Activated naive CD4-positive, alpha-beta T cell treated with anti-CD3 and anti-CD28 coated beads, Interleukin-2, amount 50 U/mL, for 72 hours (primary cell): ENCODE data around the gene ZFP90. TPM values are rescaled to one million over a fixed set of nuclear protein-coding genes. Genes with fewer than 3 reads are reported as not detected.
"Not testable (repeated sequence)": the region's sequence is repeated elsewhere in the genome, so short reads cannot be mapped to it uniquely, and the experiment has no call there.

ENCODE experiments used
- ATAC-seq, 2 donors: fragments of 150-1000 bp; cut with Tn5 transposase; 2 replicates each; pipeline ENCODE4 v1.10.0; 2021; ENCODE audit warnings: mild to moderate bottlenecking in 2 of 2, moderate library complexity in 2 of 2
- DNase-seq, 2 donors: peaks; one replicate each; pipeline ENCODE4 v3.0.0; 2021 to 2022; ENCODE audit warnings: low spot score in 2 of 2
- H3K27ac Mint-ChIP-seq, 2 donors: one replicate each; pipeline ENCODE4 v1.8.0; 2022; ENCODE audit warnings: mild to moderate bottlenecking in 2 of 2, mixed read lengths in 2 of 2
- H3K36me3 Mint-ChIP-seq, 2 donors: one replicate each; pipeline ENCODE4 v1.8.0; 2022; ENCODE audit warnings: mixed read lengths in 2 of 2
- H3K9me3 Mint-ChIP-seq, 2 donors: one replicate each; pipeline ENCODE4 v1.8.0; 2022; ENCODE audit warnings: mixed read lengths in 2 of 2
- total RNA-seq, 2 donors: library from RNA; stranded (reverse); gene quantifications; one replicate each; pipeline ENCODE4 v1.2.3, GENCODE V29; 2022

ZFP90 gene
- 10 to 100 TPM; 29.7 to 37.7 TPM for total RNA-seq

DNA sequence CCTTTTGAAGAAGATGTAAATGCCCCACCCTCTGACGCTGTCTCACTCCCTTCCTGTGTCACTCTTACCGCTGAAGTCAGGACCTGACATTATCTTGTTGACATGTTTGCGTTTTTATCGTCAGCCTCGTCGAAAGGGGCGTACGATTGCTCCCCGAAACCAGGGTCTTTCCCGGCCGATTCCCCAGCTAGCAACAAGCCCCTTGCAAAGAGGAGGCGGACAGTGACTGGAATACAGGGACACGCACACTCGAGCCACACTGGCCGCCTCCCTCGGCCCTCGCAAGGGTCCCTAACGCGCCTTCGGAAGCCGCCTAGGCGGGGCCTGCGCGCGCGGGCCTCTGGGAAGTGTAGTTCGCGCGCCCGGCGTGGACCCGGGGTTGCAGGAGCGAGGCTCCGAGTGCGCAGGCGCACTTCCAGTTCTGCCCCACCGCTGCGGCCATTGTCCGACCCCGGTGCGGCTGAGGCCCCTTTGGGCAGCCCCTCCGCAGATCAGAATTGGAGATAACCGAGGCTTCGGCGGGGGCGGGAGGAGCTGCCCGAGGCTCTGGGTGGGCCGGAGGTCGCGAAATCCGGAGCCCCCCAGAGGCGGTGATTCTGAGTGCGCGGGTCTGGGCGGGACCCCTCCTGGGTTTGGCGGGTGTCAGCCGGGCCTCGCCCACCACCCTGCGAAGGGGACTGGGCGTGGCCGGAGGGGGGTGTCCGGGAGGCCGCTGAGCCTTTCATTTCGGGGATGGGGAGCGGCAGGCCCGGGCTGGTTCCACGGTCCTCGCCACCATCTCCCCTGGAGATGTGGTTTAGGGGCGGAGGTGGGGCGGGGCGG is at the start of gene ZFP90:
Gene ZFP90, plus strand, starts transcription at position 412 of the 822 bp plus-strand sequence. CDS start 502 bp downstream, outside the sequence.
- H3K27ac Mint-ChIP-seq, result peak within 1 kb of the TSS; percentile 90 to 98
- H3K9me3 Mint-ChIP-seq, result peaks cover 0 to 16% of the 10 kb centered on the region in 2 donors
- DNase-seq (peak; percentile 87 to 90), ATAC-seq (peak; percentile 96)
- peaks cover 30 to 42% of the 10 kb centered on the region in 2 donors for H3K36me3 Mint-ChIP-seq

- Mint-ChIP-seq H3K9me3 (no peaks in the 10 kb centered on the region), H3K36me3 (no peaks in the 10 kb centered on the region), H3K27ac (peak overlapping the region in 1 of 2 donors; percentile 68)
- DNase-seq, result no peak
- ATAC-seq, result no peak
These were observed 48.7 kb upstream of the ZFP90 start for GRCh38 chr16:68490358-68490757.

DNA sequence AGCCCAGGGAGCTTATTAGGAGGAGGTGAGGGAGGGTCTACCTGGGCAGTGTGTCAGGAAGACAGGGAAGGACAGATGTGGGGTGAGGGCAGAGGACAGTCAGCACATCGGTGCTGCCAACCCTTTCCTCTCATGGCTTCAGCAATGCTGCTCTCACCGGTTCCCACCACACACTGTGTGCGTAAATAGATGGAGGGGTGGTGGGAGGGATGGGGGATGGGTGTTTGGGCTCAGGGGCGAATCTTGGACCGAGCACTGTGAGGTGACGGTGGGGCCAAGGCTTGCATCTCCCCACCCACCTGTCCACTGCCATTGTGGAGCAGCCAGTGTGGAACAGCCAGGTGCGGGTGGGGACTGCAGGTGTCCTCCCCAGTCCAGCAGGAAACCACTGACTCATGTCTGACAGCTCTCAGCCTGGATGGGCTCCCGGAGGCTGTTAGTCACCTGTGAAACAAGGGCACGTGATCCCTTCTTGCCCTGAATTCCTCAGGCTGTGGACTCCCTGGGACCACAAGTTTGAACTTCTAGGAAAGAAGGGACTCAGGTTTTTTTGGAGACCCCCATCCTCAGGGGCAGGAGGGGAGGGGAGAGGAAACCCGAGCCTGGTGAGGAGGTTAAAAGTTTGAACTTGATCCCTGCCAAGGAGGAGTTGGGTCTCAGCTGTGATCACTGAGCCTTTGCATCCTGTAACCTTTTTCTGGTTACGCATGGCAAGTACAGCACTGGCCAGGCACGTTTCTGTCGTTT is 48.1 kb upstream of the ZFP90 start:
- Mint-ChIP-seq H3K36me3 (no peaks in the 10 kb centered on the region), H3K27ac (no peak overlapping the region), H3K9me3 (no peaks in the 10 kb centered on the region)
- ATAC-seq (peak in 1 of 2 donors; percentile 67), DNase-seq (no peak)

DNA sequence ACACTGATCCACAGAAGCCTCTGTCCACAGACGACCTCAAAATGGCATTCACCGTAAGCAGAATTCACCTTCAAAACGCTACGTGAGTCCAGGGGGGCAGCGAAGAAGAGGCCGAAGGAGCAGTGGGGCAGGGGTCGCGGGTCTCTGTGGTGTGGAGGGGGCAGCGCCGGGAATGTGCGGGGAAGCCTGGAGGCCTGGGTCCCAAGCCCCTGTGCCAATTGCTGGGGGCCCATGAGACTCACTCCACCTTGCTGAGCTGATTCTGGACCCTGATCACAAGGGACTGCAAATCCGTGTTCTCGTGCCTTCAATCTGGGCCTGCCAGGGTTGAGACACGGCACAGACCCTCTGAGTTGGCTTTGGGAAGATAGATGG is 47.5 kb upstream of the ZFP90 start:
- no peak overlapping the region for H3K27ac Mint-ChIP-seq
- DNase-seq, result no peak
- H3K9me3 Mint-ChIP-seq, result no peaks in the 10 kb centered on the region
- ATAC-seq, result no peak
- H3K36me3 Mint-ChIP-seq, result no peaks in the 10 kb centered on the region

- no peak for DNase-seq
- ATAC-seq, result no peak
- H3K9me3 Mint-ChIP-seq, result no peaks in the 10 kb centered on the region
- H3K36me3 Mint-ChIP-seq, result no peaks in the 10 kb centered on the region
- H3K27ac Mint-ChIP-seq, result no peak overlapping the region
These were observed 46.9 kb upstream of the ZFP90 start for GRCh38 chr16:68492151-68492542.

DNA sequence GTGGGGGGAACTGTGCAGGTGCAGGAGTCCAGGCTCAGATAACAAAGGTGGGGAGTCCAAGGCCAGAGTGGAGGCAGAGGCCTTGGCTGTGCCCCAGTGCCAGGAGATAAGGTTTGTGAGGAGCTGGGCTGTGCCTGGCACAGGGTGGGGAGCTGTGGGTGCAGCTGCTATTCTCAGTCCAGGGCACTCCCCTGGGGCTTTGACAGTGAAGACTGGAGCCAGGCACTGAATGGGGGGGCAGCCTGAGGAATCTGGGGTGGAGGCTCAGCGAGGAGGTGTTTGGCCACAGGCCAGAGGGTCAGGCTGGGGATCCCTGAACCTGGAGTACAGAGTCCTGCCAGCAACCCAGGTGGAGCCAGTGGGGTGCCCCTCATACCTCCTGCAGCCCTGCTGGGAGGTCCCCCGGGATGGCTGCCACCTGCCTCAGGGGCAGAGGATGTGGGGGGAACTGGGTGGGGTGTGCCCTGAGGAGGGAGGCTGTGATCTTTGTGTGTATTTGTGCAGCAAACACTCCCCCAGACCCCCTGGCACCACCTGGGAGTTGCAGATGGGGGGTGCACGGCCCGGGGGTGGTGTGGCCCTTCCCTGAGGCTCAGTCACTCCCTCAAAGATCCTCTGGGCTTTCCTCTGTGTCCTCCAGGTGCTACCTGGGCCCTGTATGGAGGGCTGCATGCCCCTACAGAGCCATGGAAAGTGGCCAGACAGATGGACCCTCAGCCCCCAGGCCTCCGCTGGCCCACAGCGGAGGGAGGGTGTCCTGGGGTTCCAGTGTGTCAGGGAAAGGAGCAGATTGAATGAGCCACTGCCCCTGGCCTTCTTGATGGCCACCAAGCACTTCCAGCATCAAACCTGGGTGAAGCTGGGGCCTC is 46.3 kb upstream of the ZFP90 start:
- H3K9me3 Mint-ChIP-seq, result no peaks in the 10 kb centered on the region
- no peak for ATAC-seq

GRCh38 chr16:68493412-68494070 is 45.5 kb upstream of the ZFP90 start:
- DNase-seq (no peak), ATAC-seq (no peak)
- peak overlapping the region in 1 of 2 donors; percentile 74 for H3K27ac Mint-ChIP-seq
- no peaks in the 10 kb centered on the region for H3K9me3 Mint-ChIP-seq
- H3K36me3 Mint-ChIP-seq, result no peaks in the 10 kb centered on the region

More for the DNA sequence above, 46.3 kb upstream of the ZFP90 start:
- peak overlapping the region in 1 of 2 donors; percentile 74 for H3K27ac Mint-ChIP-seq
- no peaks in the 10 kb centered on the region for H3K36me3 Mint-ChIP-seq
- DNase-seq, result no peak

DNA sequence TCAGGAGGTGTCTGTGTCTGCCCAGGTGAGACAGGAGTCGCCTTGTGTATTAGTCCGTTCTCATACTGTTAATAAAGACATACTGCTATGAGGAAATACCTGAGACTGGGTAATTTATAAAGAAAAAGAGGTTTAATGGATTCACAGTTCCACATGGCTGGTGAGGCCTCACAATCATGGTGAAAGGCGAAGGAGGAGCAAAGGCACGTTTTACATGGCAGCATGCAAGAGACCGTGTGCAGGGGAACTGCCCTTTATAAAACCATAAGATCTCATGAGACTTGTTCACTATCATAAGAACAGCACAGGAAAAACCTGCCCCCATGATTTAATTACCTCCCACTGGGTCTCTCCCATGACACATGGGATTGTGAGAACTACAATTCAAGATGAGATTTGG is 44.8 kb upstream of the ZFP90 start:
- ATAC-seq, H3K9me3 Mint-ChIP-seq, DNase-seq, H3K27ac Mint-ChIP-seq, H3K36me3 Mint-ChIP-seq: not testable (repeated sequence)

- Mint-ChIP-seq H3K9me3 (no peaks in the 10 kb centered on the region), H3K36me3 (no peaks in the 10 kb centered on the region), H3K27ac (no peak overlapping the region)
- ATAC-seq (no peak), DNase-seq (no peak)
These were observed 42.4 kb upstream of the ZFP90 start for GRCh38 chr16:68496689-68497088.

DNA sequence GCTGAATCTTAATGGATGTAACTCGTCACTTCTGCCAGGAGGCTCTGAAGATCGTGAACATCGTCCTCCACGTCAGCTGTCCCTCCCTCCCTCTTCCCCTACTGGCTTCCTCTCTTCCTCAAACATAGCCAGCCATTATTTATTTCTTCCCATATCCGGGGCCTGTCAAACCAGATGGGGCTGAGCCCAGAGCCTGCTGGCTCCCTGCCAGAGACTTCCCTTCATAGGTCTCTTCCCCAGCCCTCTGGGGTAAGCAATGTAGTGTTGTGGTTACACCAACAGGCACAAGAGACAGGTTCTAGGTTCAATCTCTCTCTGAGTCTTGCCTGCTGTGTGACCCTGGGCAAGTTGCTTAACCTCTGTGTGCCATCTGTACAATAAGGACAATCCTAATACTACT is 40.1 kb upstream of the ZFP90 start:
- ATAC-seq (no peak), DNase-seq (no peak)
- H3K36me3 Mint-ChIP-seq, result no peaks in the 10 kb centered on the region
- H3K27ac Mint-ChIP-seq, result no peak overlapping the region
- H3K9me3 Mint-ChIP-seq, result no peaks in the 10 kb centered on the region

DNA sequence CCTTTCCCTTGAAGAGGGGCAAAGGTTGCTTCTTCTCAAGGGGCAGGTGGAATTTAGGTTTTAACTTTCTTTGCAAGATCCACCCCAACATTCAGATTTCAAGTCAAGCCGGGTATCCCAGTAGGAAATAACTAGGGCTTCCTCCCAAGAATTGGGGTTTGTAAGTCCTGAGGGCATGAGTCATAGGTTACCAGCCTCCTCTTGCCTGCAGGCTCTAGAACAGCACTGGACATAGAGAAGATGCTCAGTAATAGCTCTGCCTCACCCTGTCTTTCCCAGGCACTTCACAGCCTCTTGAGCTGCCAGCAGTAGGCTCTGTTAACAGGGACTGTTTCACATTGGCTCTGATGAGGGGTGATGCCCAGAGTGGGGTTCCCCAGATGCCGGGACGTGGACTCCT is 35.8 kb upstream of the ZFP90 start:
- Mint-ChIP-seq H3K36me3 (no peaks in the 10 kb centered on the region), H3K9me3 (no peaks in the 10 kb centered on the region), H3K27ac (no peak overlapping the region)
- ATAC-seq (no peak), DNase-seq (no peak)

- ATAC-seq (no peak), DNase-seq (no peak)
- no peaks in the 10 kb centered on the region for H3K36me3 Mint-ChIP-seq
- H3K9me3 Mint-ChIP-seq, result no peaks in the 10 kb centered on the region
- H3K27ac Mint-ChIP-seq, result no peak overlapping the region
These were observed 35.0 kb upstream of the ZFP90 start for GRCh38 chr16:68504066-68504465.

DNA sequence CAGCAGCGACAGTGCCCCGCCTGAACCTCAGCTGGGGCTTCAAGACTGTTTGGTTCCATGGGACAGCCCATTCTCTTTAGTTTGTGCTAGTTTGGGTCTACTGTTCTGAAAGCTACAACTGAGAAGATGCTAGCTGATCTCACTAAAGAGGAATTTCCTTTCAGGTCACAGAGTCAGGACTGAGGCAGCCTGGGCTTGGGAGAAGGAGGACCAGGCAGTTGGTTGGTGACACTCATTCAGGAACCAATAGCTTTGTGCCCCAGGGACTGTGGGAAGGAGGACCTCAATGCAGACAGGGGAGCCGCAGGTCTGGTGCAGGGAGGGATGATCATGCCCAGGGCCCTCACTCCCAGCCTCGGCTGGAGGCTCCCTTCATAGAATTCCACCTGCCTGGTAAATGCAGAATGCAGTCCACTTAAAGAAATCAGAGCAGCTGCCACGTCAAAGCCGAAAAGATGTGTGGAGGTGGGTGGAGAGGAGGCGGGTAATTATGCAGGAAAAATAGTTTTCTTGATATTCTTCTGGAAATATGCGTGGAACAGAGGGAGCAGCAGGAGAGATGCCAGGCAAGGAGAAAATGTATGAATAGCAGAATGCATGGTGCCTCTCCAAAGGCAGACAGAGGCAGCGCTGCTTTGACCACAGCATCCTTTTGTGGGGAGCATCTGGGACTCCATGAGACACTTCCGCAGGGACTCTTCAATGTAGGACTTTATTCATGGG is 32.6 kb upstream of the ZFP90 start:
- no peak overlapping the region for H3K27ac Mint-ChIP-seq
- DNase-seq (no peak), ATAC-seq (no peak)
- H3K36me3 Mint-ChIP-seq, result no peaks in the 10 kb centered on the region
- no peaks in the 10 kb centered on the region for H3K9me3 Mint-ChIP-seq

GRCh38 chr16:68508013-68508412 is 31.1 kb upstream of the ZFP90 start:
- Mint-ChIP-seq H3K27ac (no peak overlapping the region), H3K36me3 (no peaks in the 10 kb centered on the region)

GRCh38 chr16:68508641-68509240 is 30.4 kb upstream of the ZFP90 start:
- ATAC-seq, result no peak
- Mint-ChIP-seq H3K9me3 (no peaks in the 10 kb centered on the region), H3K36me3 (no peaks in the 10 kb centered on the region), H3K27ac (no peak overlapping the region)
- DNase-seq, result no peak

More at GRCh38 chr16:68508013-68508412, 31.1 kb upstream of the ZFP90 start:
- no peak for DNase-seq
- no peak for ATAC-seq
- H3K9me3 Mint-ChIP-seq, result no peaks in the 10 kb centered on the region
